Activated gamma-delta T cell treated with Interleukin-2 at 50 U/mL for 16 hours (primary cell): ENCODE data around the gene NYNRIN.
"Not testable (repeated sequence)": the region's sequence is repeated elsewhere in the genome, so short reads cannot be mapped to it uniquely, and the experiment has no call there.

Experiments used
- DNase-seq: peaks from one replicate; pipeline ENCODE4 v3.0.0-alpha.2; 2020

NYNRIN gene

GRCh38 chr14:24432259-24433131 is 33.7 kb downstream of the NYNRIN start:
- DNase-seq, result no peak

DNA sequence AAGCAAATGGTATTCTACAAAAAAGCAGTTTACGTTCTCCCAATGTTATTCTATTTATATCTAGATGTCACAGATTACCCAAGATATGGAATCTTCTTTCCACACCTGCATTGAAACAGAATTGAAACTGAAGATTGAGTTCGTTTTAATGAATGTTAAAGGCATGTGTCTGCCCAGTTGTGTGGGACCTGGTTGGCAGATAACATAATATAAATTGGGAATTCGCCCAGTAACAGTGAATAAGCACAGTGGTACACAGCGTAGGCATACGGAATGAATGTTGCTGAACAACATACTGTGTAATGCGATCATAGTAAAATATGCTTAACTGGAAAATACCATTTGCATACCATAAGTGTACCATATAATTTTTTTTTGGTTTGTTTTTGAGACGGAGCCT is 35.2 kb downstream of the NYNRIN start:
- no peak for DNase-seq

GRCh38 chr14:24434676-24435075 is 35.9 kb downstream of the NYNRIN start:
- no peak for DNase-seq

DNA sequence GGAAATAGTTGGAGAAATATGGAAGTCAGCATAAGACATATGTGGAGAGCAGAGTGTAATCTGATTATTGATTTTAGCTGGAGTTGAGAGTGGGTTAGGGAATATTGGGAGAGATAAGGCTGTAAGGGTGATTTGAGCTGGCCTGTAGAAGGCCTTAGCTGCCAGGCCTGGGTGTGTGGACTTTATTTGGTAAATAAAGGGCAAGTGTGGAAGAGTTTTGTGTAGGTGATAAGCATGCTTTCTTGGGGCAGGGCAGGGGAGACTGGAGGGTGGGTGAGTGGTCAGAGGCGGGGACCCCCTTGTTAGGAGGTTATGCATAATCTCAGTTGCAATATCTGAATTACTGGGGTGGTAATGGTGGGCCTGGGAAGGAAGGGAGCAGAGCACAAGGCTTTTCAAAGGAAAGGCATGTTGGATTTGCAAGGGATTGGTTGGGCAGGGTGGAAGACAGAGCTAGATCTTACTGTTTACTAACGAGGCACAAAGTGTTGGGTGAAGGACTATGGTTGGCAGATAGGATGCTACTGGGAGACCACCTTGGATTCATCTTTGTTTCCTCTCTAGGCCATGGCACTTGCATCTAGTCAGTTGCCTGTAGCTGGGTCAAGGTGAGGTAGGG is 36.5 kb downstream of the NYNRIN start:
- DNase-seq, result no peak

GRCh38 chr14:24435998-24436354 is 37.2 kb downstream of the NYNRIN start:
- no peak for DNase-seq

DNA sequence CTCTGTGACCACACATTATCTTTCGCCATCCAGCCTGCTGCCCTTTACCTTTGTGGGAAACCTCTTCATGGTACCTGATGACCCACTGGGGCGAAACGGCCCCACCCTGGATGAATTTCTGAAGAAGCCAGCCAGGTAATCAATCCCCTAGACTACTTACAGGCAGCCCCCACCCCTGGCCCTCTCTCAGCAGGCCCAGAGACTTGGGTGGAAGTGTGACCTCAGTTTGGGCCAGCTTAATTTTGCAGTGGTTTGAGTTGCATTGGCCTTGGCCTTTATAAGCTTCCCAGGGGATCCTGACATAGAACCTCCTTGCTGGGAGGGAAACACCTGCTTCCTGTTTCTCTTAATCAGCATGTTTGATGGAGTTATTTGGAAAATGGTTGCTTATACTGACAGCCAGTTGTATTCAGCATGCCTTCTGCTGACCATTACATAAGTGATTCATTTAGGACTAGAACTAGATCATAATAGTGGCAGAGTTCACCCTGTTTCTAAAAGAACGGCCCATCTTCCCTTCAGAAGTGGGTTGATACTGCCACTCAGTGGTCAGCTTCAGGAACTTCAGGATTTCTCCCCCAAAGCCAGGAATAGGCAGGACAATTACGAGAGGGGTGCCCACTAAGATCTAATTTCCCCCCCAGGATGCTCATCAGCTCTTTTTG is 37.7 kb downstream of the NYNRIN start:
- DNase-seq, result peak; percentile 29

DNA sequence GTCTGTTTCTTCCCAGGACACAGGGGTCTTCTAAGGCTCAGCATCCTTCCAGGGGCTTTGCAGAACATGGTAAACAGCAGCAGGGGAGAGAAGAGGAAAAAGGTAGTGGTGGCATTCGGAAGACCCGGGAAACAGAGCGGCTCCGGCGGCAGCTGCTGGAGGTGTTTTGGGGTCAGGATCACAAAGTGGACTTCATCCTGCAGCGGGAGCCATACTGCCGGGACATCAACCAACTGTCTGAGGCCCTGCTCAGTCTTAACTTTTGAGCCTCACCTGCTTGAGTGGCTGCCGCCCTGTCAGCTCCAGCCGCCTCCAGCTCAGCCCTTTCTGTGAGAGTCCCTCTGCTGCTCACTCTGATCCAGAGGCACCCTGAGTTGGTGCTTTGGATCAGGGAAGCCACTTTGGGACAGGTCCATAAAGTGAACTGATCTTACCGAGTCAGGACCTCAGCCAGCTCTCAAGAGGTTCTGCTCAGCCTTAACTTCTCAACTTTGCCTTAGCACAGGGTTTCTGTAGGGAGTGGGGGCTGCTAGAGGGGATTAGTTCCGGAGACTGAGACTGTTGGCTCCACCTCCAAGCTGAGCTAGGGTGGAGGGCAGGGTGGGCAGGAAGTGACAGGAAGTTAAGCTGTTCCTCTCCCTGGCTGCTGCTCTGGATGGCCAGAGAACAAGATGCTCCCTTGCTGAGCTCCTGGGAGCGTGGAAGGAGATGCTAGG is 38.4 kb downstream of the NYNRIN start:
- no peak for DNase-seq

- no peak for DNase-seq
Measured at GRCh38 chr14:24437736-24438067, 38.9 kb downstream of the NYNRIN start.

DNA sequence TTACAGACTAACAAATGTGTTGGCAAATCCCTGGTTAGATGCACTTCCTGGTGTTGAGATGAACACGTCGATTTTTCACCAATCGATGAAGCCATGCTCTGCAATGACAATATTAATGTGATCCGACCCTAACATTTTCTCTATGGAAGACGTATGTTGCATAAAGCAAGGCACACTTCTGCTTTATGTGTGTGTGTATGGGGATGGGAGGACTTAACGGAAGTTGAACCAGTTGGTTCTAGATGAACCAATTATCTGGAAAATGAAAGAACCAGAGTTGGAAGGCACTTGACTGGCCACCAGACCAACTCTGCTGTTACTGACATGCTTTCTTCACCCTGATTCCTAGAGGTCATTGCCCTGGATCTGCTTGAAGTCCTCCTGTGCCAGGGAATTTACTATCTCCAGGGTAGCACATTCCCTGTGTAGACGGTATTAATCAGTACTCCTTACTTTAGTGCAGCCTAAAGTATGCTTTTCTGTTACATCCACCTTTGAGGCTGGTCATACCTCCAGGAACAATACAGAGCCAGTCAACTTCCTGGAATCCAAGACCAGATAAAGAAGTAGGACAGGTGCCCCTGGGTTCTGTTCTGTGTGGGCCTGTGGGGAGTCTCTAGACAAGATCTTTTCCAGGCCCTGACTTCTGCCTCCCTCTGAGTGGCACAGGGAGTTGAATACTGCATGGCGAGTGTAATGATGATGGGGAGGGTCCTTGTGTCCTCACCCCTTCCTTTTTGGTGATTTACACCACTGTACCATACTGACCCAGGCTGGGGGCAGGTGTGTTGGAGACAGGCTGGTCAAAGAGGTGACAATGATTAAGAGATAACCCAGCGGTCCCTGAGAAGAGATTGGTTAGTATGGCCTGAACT is 39.7 kb downstream of the NYNRIN start:
- DNase-seq, result no peak

DNA sequence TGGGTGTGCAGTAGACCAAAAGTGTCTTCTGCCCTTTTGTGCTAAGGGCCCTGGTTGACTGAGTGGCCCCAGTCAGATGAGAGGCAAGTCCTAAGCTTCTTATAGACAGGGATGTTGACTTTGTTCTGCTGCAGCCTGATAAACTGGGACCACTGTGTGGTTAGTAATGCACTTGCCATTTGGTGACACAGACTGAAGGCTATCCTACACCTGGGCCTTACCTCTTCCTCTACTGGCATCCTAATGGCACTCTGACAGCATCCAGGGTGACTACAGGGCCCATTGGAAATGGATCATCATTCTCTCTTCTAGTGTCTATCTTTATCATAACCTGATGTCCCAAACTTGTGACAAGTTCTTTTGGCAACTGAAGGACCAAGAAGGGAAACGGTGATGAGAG is 40.5 kb downstream of the NYNRIN start:
- DNase-seq, result no peak

- no peak for DNase-seq
Measured at GRCh38 chr14:24439830-24440605, 41.2 kb downstream of the NYNRIN start.

DNA sequence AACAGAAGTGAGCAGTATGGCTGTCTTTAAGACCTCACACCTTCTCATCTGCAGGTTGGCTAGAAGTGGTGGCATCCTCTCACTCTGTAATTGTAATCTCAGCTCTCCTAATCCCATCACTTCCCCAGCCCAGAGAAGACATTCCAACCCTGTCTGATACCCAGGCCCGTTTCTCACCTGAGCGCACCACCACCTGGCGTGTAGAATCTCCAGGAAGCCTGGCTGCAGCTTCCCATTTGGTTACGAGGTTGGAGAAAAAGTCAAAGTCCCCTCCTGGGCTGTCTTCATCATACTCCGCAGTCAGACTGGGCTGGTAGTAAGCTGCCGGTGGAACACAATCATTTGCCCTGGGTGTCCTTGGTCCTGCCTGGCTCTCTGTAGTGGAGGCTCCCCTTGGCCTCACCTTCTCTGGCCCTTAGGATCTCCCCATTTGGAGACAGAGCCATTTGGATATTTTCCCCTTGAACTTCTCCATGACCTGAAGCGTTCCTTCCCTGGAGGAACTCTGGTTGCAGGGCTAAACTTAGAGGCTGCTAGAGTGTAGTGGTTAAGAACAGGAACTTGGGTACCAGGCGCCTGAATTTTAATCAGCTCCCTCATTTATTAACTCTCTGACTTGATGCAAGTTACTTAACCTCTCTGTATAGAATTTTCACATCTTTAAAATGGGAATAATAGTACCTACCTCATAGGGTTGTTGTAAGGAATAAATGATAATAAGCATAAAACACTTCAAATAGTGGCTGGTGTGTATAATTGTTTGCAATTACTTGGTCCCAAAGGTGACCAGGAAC is 42.0 kb downstream of the NYNRIN start:
- DNase-seq, result no peak

- DNase-seq, result no peak
Measured at GRCh38 chr14:24441485-24441884, 42.7 kb downstream of the NYNRIN start.

GRCh38 chr14:24441904-24442239 is 43.1 kb downstream of the NYNRIN start:
- no peak for DNase-seq

DNA sequence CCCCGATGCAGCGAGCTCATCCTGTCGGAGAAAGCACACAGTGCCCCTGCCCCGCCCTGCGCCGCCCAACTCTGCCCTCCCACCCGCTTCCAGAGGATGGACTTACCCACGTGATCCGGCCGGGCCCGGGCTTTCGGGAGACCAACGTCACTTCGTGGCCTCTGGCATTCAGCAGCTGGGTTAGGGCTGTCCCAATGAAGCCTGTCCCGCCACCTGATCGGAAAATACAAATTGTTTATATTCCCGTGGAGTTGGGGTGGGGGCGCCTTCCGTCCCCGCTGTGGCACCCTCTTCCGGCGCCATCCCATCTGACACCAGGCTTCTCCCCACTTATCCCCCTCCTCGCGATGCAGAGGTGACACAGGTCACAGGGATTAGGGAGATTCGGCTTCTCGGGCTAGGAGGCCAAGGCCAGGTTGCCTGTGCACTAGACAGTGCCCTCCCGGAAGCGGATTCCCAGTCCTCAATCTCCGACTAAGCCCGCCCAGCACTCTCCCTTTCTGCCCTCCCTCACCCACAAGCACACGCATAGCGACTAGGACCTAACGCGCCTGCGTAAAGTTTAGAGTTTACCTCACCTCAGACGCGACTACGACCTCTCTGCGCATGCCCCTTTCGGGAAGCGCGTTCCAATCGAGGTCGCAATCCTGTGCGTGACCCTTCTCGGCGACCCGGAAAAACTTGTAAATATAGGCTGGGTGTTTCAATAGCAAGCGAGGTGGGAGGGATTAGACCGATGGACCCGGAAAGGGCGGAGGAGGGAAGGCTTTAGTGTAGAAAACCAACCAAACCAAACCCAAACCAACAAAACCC is 43.6 kb downstream of the NYNRIN start, which contains the start of gene SDR39U1:
Gene SDR39U1 (minus strand): TSS at position 537 of the 813 bp plus-strand sequence. CDS start 7 bp downstream, at position 530.
- DNase-seq, result peak; percentile 97

GRCh38 chr14:24443053-24443665 is 44.4 kb downstream of the NYNRIN start:
- DNase-seq, result no peak

DNA sequence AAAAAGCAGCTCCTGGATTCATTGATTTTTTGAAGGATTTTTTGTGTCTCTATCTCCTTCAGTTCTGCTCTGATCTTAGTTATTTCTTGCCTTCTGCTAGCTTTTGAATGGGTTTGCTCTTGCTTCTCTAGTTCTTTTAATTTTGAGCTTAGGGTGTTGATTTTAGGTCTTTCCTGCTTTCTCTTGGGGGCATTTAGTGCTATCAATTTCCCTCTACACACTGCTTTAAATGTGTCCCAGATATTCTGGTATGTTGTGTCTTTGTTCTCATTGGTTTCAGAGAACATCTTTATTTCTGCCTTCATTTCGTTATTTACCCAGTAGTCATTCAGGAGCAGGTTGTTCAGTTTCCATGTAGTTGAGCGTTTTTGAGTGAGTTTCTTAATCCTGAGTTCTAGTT is 52.0 kb downstream of the NYNRIN start:
- not testable (repeated sequence) for DNase-seq

DNA sequence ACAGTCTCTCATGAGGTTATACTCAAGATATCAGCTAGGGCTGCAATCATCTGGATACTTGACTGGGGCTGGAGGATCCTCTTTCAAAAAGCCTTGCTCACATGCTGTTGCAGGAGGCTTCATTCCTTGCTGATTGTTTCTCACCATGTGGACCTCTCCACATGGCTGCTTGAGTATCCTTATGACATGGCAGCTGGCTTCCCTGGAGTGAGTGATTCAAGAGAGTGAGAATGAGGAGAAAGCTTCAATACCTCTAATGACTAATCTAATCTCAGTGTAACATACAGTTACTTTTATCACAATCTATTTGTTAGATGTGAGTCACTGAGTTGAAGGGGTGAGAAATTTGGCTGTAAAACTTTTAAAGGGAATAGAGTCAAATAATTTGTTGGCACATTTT is 58.2 kb downstream of the NYNRIN start:
- no peak for DNase-seq

DNA sequence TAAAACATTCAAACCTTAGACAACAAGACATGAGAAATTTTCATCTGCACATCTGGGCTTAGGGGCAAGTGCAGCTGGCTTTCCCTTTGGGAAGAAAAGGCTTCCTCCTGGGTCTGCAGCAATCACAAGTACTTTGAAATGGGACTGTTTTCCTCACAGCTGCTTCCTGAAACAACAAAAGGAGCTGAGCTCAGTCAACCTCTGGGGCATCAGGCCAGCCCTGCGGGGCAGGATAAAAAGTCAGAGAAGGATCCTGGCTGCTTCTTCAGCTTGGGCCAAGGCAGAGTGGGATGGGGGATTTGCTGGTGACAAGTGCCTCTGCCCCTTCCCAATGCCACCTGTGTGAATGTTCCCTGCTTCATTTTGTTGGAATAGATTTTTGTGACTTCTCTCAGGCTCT is 59.9 kb downstream of the NYNRIN start:
- DNase-seq, result no peak
